GM10266 (cell line): ENCODE data around the gene COMT.
A peak's percentile ranks its signal among the peaks of the same experiment; 100 is the strongest.

ENCODE experiments used
- DNase-seq: peaks from one replicate; pipeline ENCODE4 v3.0.0; 2012; ENCODE audit errors: extremely low spot score
- CTCF ChIP-seq: IDR thresholded peaks from 2 replicates; pipeline ENCODE4 v1.5.1; 2012; ENCODE audit warnings: mild to moderate bottlenecking, low read depth; ENCODE audit not compliant: control insufficient read depth, insufficient read depth; ENCODE audit errors: missing control alignments

Gene COMT

GRCh38 chr22:19972652-19973550 is 31.3 kb downstream of the COMT start:
- no peak for TF ChIP-seq CTCF
- no peak for DNase-seq

DNA sequence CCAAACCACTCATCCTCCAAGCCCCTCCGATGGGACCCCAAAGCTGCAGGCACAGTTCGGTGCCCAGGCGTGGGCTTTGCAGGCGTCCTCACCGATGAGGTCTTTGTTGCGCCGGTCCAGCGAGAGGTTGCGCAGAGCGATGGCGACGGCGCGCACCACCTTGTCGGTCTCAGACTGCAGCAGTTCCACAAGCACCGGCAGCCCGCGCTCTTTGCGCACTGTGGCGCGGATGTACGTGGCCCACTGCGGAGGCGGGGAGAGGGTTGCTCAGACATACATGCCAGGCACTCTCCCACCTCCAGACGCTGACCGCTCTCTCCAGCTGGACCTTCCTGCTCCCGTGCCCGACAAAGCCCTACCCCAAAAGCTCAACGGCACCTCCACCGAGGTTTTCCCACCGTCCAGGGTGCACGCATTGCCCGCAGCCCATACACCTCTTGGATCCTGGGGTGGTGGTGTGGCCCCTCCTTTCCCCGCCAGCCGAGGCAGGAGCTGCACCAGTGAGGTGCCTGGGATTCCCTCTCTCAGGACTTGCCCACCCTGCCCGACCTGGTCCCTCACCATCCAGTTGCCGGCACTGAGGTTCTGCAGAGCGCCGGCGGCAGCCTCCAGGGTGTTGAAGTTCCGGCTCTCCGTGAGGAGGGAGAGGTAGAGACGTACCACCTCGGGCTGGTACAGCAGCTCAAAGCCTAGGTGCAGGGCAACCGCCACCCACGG is 32.1 kb downstream of the COMT start:
- no peak for TF ChIP-seq CTCF
- DNase-seq = no peak

GRCh38 chr22:19974268-19974861 is 32.8 kb downstream of the COMT start:
- no peak for TF ChIP-seq CTCF
- DNase-seq = peak; percentile 83

GRCh38 chr22:19974935-19975706 is 33.5 kb downstream of the COMT start:
- DNase-seq = no peak
- TF ChIP-seq CTCF = no peak

DNA sequence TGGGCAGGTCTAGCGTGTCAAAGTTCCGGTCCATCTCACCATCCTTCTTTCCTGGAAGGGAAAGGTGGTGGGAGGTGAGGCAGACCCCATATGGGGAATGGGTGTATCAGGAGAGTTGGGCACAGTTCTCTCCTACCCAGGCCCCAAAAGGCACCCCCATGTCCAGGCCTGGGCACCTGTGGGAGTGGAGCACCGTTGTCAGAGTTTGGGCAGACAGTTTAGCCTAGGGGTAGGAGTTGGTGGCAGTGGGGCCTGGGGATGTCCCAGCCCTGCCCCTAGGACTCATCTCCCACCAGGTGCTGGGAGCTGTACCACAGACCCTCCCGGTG is 34.1 kb downstream of the COMT start:
- no peak for TF ChIP-seq CTCF
- DNase-seq = no peak

- TF ChIP-seq CTCF = no peak
- DNase-seq = no peak
Measured at GRCh38 chr22:19976671-19977070, 35.1 kb downstream of the COMT start.
